Left lung (tissue), 14 donors: ENCODE data around the gene THAP5. TPM values are rescaled to one million over a fixed set of nuclear protein-coding genes. Genes with fewer than 3 reads are reported as not detected.

Experiments
- ATAC-seq: fragments of 200-7000 bp; cut with Tn5 transposase; one replicate; pipeline ENCODE4 v1.9.1; 2020; ENCODE audit warnings: moderate library complexity
- DNase-seq, 4 donors: peaks; one replicate each; pipeline ENCODE4 v3.0.0-alpha.2; 2013 to 2020
- H3K27ac ChIP-seq, 2 donors: fragments of 200-600 bp; sonication (generic) in 1 of 2; one replicate each; pipeline versions ENCODE4 v1.5.0 to v1.8.0; 2020 to 2021
- H3K27me3 ChIP-seq, 2 donors: fragments of 200-600 bp; sonication (generic) in 1 of 2; one replicate each; pipeline versions ENCODE4 v1.5.0 to v1.8.0; 2020 to 2021
- H3K36me3 ChIP-seq, 2 donors: fragments of 200-600 bp; sonication (generic) in 1 of 2; one replicate each; pipeline versions ENCODE4 v1.5.0 to v1.8.0; 2020 to 2021
- H3K4me1 ChIP-seq, 2 donors: fragments of 200-600 bp; one replicate each; pipeline ENCODE4 v1.8.0; 2021
- H3K4me3 ChIP-seq, 2 donors: fragments of 200-600 bp; sonication (generic) in 1 of 2; one replicate each; pipeline versions ENCODE4 v1.5.0 to v1.8.0; 2020 to 2021; ENCODE audit warnings: mild to moderate bottlenecking in 1 of 2
- H3K9me3 ChIP-seq, 2 donors: fragments of 200-600 bp; sonication (generic) in 1 of 2; one replicate each; pipeline versions ENCODE4 v1.5.0 to v1.8.0; 2020 to 2021
- intact Hi-C, 2 donors: fragments of 100-400 bp; cut with DNase I; formaldehyde crosslinking; loops; one replicate each; pipeline versions ENCODE4 v1.11.2 to v1.14.2; 2022
- long read RNA-seq, 12 donors: library from polyadenylated mRNA in 2 of 12; unstranded in 2 of 12; transcript quantifications; one replicate each; pipeline ENCODE4 v2.0.0 and lab custom pipeline, GENCODE V29; 2019 to 2026
- polyA plus RNA-seq, 6 donors: library from polyadenylated mRNA; unstranded; fragments of 120-200 nt; gene quantifications; one replicate each; pipeline ENCODE4 v1.2.1, GENCODE V29; 2013; ENCODE audit not compliant: insufficient read length in 6 of 6
- total RNA-seq, 2 donors: library from RNA; stranded (reverse); fragmentation: NEBNext Ultra II Directional; extraction: Animal tissue kit (Norgen Biotek cat#: 25700); gene quantifications; one replicate each; pipeline ENCODE4 v1.2.1, GENCODE V29; 2021
- TF ChIP-seq, protein P1 (sequence below), 2 donors: fragments of 200-600 bp; sonication (generic) in 1 of 2; IDR thresholded peaks; one replicate each; pipeline versions ENCODE4 v1.5.0 to v1.8.0; 2021; ENCODE audit warnings: antibody characterized with exemption in 2 of 2
- donor health status: DM: no; HTN: yes; CAD: no.
- donor health status: DM: no; HTN: no; CAD: no.

Gene THAP5, protein sequence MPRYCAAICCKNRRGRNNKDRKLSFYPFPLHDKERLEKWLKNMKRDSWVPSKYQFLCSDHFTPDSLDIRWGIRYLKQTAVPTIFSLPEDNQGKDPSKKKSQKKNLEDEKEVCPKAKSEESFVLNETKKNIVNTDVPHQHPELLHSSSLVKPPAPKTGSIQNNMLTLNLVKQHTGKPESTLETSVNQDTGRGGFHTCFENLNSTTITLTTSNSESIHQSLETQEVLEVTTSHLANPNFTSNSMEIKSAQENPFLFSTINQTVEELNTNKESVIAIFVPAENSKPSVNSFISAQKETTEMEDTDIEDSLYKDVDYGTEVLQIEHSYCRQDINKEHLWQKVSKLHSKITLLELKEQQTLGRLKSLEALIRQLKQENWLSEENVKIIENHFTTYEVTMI
- total RNA-seq: 10 to 100 TPM; 19.4 to 24.3 TPM
- 10 to 100 TPM; 31.5 to 36.8 (median 35.1) TPM for polyA plus RNA-seq
- long read RNA-seq, donor 1, transcript THAP5-203 (3 exons, 3,306 nt): major isoform, 12 of 16 reads
- long read RNA-seq, donor 1, partial matches to known transcripts: 0 of 16 reads
- long read RNA-seq, donor 1, other reads (novel, unspliced or antisense): 0 of 16 reads
- long read RNA-seq, donor 2, transcript THAP5-203 (3 exons, 3,306 nt): major isoform, 11 of 14 reads
- long read RNA-seq, donor 2, partial matches to known transcripts: 0 of 14 reads
- long read RNA-seq, donor 2, other reads (novel, unspliced or antisense): 0 of 14 reads
- long read RNA-seq, donor 3, transcript THAP5-203 (3 exons, 3,306 nt): major isoform, 6 of 14 reads
- long read RNA-seq, donor 3, transcript THAP5-207 (2 exons, 1,051 nt): minor isoform, 5 of 14 reads
- long read RNA-seq, donor 3, partial matches to known transcripts: 0 of 14 reads
- long read RNA-seq, donor 3, other reads (novel, unspliced or antisense): 0 of 14 reads
- long read RNA-seq, donor 4, partial matches to known transcripts: 0 of 7 reads
- long read RNA-seq, donor 4, other reads (novel, unspliced or antisense): 1 of 7 reads
- long read RNA-seq, donor 5, transcript THAP5-203 (3 exons, 3,306 nt): major isoform, 9 of 22 reads
- long read RNA-seq, donor 5, transcript THAP5-208 (2 exons, 880 nt): minor isoform, 6 of 22 reads
- long read RNA-seq, donor 5, partial matches to known transcripts: 5 of 22 reads
- long read RNA-seq, donor 5, other reads (novel, unspliced or antisense): 0 of 22 reads
- long read RNA-seq, donor 6, partial matches to known transcripts: 0 of 6 reads
- long read RNA-seq, donor 6, other reads (novel, unspliced or antisense): 0 of 6 reads
- long read RNA-seq, donor 7, partial matches to known transcripts: 0 of 2 reads
- long read RNA-seq, donor 7, other reads (novel, unspliced or antisense): 0 of 2 reads
- long read RNA-seq, donor 8, partial matches to known transcripts: 0 of 7 reads
- long read RNA-seq, donor 8, other reads (novel, unspliced or antisense): 0 of 7 reads
- long read RNA-seq, donor 9: 0 reads
- long read RNA-seq, donor 10, partial matches to known transcripts: 1 of 3 reads
- long read RNA-seq, donor 10, other reads (novel, unspliced or antisense): 0 of 3 reads
- long read RNA-seq, donor 11, transcript THAP5-203 (3 exons, 3,306 nt): major isoform, 8 of 11 reads
- long read RNA-seq, donor 11, partial matches to known transcripts: 0 of 11 reads
- long read RNA-seq, donor 11, other reads (novel, unspliced or antisense): 0 of 11 reads
- long read RNA-seq, donor 12, transcript THAP5-203 (3 exons, 3,306 nt): major isoform, 6 of 8 reads
- long read RNA-seq, donor 12, partial matches to known transcripts: 0 of 8 reads
- long read RNA-seq, donor 12, other reads (novel, unspliced or antisense): 0 of 8 reads

DNA sequence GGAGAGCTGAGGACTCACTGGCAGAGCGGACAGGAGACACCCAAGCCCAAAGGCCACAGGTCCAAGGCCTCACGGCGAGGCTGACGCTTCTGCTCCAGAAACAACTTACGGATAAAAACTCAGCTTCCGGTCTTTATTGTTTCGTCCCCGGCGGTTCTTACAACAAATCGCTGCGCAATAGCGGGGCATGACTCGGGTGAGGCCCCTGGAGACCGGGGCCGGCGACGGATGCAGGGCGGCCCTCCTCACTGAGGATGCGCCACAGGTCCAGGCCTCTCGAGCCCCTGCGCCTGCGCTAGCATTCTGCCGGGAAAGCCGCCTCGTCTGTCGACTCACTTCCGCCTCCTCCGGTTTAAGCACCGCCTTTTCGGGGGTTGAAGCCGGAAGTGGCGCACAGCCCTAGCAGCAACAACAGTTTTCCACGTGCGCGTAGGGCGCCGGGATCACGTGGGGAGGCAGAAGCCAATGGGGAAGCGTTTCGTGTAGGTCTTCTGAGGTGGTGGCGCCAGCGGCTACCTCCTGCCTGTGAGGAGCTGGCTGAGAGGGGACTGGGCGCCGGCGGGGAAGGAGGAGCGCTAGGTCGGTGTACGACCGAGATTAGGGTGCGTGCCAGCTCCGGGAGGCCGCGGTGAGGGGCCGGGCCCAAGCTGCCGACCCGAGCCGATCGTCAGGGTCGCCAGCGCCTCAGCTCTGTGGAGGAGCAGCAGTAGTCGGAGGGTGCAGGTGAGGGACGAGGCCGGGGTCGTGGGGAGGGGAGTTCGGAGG is at the start of gene THAP5, which contains the start of gene DNAJB9:
Gene THAP5 (minus strand): TSS at position 326 of the 765 bp plus-strand sequence. CDS start 137 bp downstream, at position 189.
Gene DNAJB9 (plus strand): TSS at position 494 of the 765 bp plus-strand sequence. CDS start 1,853 bp downstream, outside the sequence.
- TF ChIP-seq, protein P1, sequence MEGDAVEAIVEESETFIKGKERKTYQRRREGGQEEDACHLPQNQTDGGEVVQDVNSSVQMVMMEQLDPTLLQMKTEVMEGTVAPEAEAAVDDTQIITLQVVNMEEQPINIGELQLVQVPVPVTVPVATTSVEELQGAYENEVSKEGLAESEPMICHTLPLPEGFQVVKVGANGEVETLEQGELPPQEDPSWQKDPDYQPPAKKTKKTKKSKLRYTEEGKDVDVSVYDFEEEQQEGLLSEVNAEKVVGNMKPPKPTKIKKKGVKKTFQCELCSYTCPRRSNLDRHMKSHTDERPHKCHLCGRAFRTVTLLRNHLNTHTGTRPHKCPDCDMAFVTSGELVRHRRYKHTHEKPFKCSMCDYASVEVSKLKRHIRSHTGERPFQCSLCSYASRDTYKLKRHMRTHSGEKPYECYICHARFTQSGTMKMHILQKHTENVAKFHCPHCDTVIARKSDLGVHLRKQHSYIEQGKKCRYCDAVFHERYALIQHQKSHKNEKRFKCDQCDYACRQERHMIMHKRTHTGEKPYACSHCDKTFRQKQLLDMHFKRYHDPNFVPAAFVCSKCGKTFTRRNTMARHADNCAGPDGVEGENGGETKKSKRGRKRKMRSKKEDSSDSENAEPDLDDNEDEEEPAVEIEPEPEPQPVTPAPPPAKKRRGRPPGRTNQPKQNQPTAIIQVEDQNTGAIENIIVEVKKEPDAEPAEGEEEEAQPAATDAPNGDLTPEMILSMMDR (IDR thresholded peaks at IDR 0.05): no peak
- ATAC-seq: peak; percentile 97

DNA sequence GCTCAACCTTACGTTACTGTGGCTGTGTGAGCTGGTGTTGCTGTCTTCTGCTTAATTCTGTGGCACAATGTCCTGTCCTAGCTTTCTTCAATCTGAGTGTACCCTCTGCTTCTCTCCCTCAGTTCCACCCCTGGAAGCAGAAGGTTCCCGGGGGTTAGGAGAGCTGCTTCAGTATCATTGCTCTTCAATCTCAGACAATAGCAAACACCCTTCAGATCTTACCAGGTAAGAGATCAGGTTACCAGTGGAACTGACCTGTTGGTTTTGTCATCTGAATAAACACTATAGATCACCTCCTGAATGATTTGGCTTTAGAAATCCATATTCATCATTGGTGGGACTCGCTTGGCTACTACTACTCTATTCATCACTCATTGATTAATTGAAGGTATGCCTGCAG is 48.5 kb upstream of the THAP5 start:
- H3K27ac ChIP-seq: no peak overlapping the region

More for the DNA sequence above, at the start of gene THAP5, which contains the start of gene DNAJB9:
- Histone ChIP-seq H3K9me3 (no peaks in the 10 kb centered on the region), H3K27ac (peak within 1 kb of the TSS; percentile 96 to 99), H3K4me1 (peaks cover 12 to 59% of the 10 kb centered on the region in 2 donors), H3K27me3 (no peaks in the 10 kb centered on the region), H3K36me3 (peaks cover 0 to 15% of the 10 kb centered on the region in 2 donors), H3K4me3 (peak within 1 kb of the TSS; percentile 85 to 92)
- peak; percentile 98 to 100 (median 100) for DNase-seq
- intact Hi-C loops: no loop called here

DNA sequence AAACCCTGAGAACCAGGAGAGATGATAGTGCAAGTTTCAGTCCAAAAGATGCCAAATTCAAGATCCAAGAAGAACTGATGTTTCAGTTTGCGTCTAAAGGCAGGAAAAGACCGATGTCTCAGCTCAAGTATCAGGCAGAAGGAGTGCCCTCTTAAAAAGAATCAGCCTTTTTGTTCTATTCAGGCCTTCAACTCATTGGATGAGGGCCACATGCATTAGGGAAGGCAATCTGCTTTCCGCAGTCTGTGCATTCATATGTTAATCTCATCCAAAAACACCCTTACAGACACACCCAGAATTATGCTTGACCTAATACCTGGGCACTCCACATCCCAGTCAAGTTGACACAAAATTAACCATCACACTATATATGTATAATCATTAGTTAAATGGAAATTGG is 45.4 kb upstream of the THAP5 start:
- Histone ChIP-seq H3K36me3 (no peaks in the 10 kb centered on the region), H3K4me3 (no peak overlapping the region), H3K27ac (no peak overlapping the region), H3K4me1 (no peaks in the 10 kb centered on the region), H3K27me3 (no peaks in the 10 kb centered on the region), H3K9me3 (no peaks in the 10 kb centered on the region)
- TF ChIP-seq, protein P1 (IDR thresholded peaks at IDR 0.05): no peak
- no peak for ATAC-seq
- intact Hi-C loops: no loop called here
- DNase-seq: no peak

More for the DNA sequence above, 48.5 kb upstream of the THAP5 start:
- Histone ChIP-seq H3K4me1 (no peaks in the 10 kb centered on the region), H3K36me3 (no peaks in the 10 kb centered on the region), H3K9me3 (no peaks in the 10 kb centered on the region), H3K27me3 (no peaks in the 10 kb centered on the region), H3K4me3 (no peak overlapping the region)
- DNase-seq (no peak), ATAC-seq (no peak)
- intact Hi-C loops: no loop called here
- TF ChIP-seq, protein P1 (IDR thresholded peaks at IDR 0.05): no peak

DNA sequence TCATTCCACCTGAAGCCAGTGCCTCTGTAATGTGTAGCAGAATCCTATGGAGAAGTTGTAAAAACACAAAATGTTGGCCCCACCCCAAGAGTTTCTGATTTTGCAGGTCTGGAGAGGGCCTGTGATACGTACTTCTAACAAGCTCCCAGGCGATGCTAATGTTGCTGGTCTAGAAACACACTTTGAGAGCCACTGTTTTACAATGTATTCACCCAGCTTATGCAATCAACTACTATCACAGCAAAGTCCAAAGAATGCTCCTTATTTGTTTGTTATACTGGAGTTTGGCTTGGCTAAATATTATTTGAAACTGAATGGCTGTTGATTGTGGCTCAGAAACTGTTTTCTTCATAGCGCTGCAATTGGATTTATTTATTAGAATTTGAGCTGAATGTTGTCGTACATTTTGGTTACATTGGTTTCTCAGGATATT is 44.5 kb upstream of the THAP5 start:
- ATAC-seq: peak; percentile 64
- intact Hi-C loops: no loop called here

More for the DNA sequence above, 44.5 kb upstream of the THAP5 start:
- Histone ChIP-seq H3K4me1 (no peaks in the 10 kb centered on the region), H3K4me3 (no peak overlapping the region), H3K27ac (no peak overlapping the region), H3K36me3 (no peaks in the 10 kb centered on the region), H3K27me3 (no peaks in the 10 kb centered on the region), H3K9me3 (no peaks in the 10 kb centered on the region)
- TF ChIP-seq, protein P1 (IDR thresholded peaks at IDR 0.05): no peak
- peak in 1 of 4 donors; percentile 51 for DNase-seq
